T-cell (primary cell): ENCODE measurements around the gene AGAP1. TPM values are rescaled to one million over a fixed set of nuclear protein-coding genes. Genes with fewer than 3 reads are reported as not detected.

Experiments
- ATAC-seq, 4 experiments: fragments of 200-7000 bp in 3 of 4; fragments of 150-1000 bp in 1 of 4; cut with Tn5 transposase; replicated peaks in 1 of 4; 1 replicate in 3 of 4; 2 replicates in 1 of 4; pipeline ENCODE4 v1.10.0; 2021; ENCODE audit warnings: moderate library complexity in 3 of 4, mild to moderate bottlenecking in 2 of 4, moderate number of reproducible peaks in 1 of 4
- CTCF ChIA-PET, 2 donors: fragments of 300-600 bp; sonication (Branson Sonifier 250); formaldehyde crosslinking; loops; one replicate each; lab custom pipeline; 2022; ENCODE audit warnings: antibody characterized with exemption in 2 of 2; lab: Charles Lee
- POLR2A ChIA-PET, 2 donors: fragments of 300-600 bp; sonication (Branson Sonifier 250); formaldehyde crosslinking; loops; one replicate each; lab custom pipeline; 2022; ENCODE audit warnings: antibody characterized with exemption in 2 of 2; lab: Charles Lee
- DNase-seq, 35 experiments: peaks; one replicate each; pipeline versions ENCODE4 v3.0.0 to v3.0.0-alpha.2; 2013 to 2023
- H3K27ac ChIP-seq: one replicate; pipeline ENCODE4 v1.5.1; 2013; ENCODE audit warnings: low read length
- H3K27me3 ChIP-seq, 2 experiments: replicated peaks in 1 of 2; 1 replicate in 1 of 2; 2 replicates in 1 of 2; pipeline versions ENCODE4 v1.6.1 to v1.7.0; 2013; ENCODE audit warnings: low read length in 1 of 2, mixed read lengths in 1 of 2; ENCODE audit not compliant: control insufficient read depth in 2 of 2, insufficient read depth in 2 of 2; ENCODE audit errors: extremely low read depth in 1 of 2
- H3K36me3 ChIP-seq, 2 donors: 1 replicate in 1 of 2; 2 replicates in 1 of 2; pipeline versions ENCODE4 v1.6.1 to v1.7.0; 2013; ENCODE audit warnings: low read length in 1 of 2; ENCODE audit not compliant: control insufficient read depth in 2 of 2, insufficient read depth in 1 of 2; ENCODE audit errors: extremely low read depth in 1 of 2
- H3K4me1 ChIP-seq, 2 experiments: 1 replicate in 1 of 2; 2 replicates in 1 of 2; pipeline versions ENCODE4 v1.6.1 to v1.7.0; 2013; ENCODE audit warnings: low read length in 2 of 2, mixed read lengths in 1 of 2; ENCODE audit not compliant: insufficient read depth in 2 of 2, control insufficient read depth in 1 of 2; ENCODE audit errors: extremely low read depth in 1 of 2
- H3K4me3 ChIP-seq, 2 donors: 1 replicate in 1 of 2; 2 replicates in 1 of 2; pipeline versions ENCODE4 v1.5.1 to v1.7.0; 2013; ENCODE audit warnings: mild to moderate bottlenecking in 2 of 2, low read length in 1 of 2, moderate library complexity in 1 of 2; ENCODE audit not compliant: control insufficient read depth in 1 of 2; ENCODE audit errors: extremely low read depth in 1 of 2
- H3K9me3 ChIP-seq: 2 replicates; pipeline ENCODE4 v1.7.0; 2013
- H3K27ac Mint-ChIP-seq, 2 donors: one replicate each; pipeline ENCODE4 v1.8.0; 2020 to 2021; ENCODE audit warnings: mild to moderate bottlenecking in 2 of 2, mixed read lengths in 2 of 2
- H3K27me3 Mint-ChIP-seq, 2 donors: one replicate each; pipeline ENCODE4 v1.8.0; 2021 to 2022; ENCODE audit warnings: mixed read lengths in 2 of 2
- H3K36me3 Mint-ChIP-seq: one replicate; pipeline ENCODE4 v1.8.0; 2021; ENCODE audit warnings: mixed read lengths
- H3K4me1 Mint-ChIP-seq, 3 donors: one replicate each; pipeline ENCODE4 v1.8.0; 2020 to 2022; ENCODE audit warnings: mixed read lengths in 3 of 3, mild to moderate bottlenecking in 1 of 3
- H3K4me3 Mint-ChIP-seq, 3 donors: one replicate each; pipeline ENCODE4 v1.8.0; 2020 to 2022; ENCODE audit warnings: mild to moderate bottlenecking in 3 of 3, mixed read lengths in 3 of 3, moderate library complexity in 3 of 3
- H3K9me3 Mint-ChIP-seq, 3 donors: one replicate each; pipeline ENCODE4 v1.8.0; 2020 to 2022; ENCODE audit warnings: mixed read lengths in 3 of 3
- WGBS: methylation state at CpG from one replicate; pipeline ENCODE4 v1.1.5; 2013; ENCODE audit warnings: missing lambda C conversion rate; ENCODE audit not compliant: insufficient coverage; 5-methylcytosine and 5-hydroxymethylcytosine counted together
- total RNA-seq, 35 experiments: library from RNA in 6 of 35; stranded (reverse) in 6 of 35; fragments of 120-200 nt in 1 of 35; gene quantifications; one replicate each; pipeline versions ENCODE4 v1.2.1 to v1.2.4 and lab custom pipeline; 2013 to 2026

The AGAP1 gene
- total RNA-seq, 5 donors from 2014 or later (not counting 1 experiment from before 2014, with no cell fraction given) = 3.9 to 15.6 (median 5.2) TPM

- 74% methylated on average over 15 of the region's 17 CpGs for WGBS
- H3K9me3 Mint-ChIP-seq = no peaks in the 10 kb centered on the region
Observed at GRCh38 chr2:235864302-235864701, 370.5 kb downstream of the AGAP1 start.

GRCh38 chr2:235864733-235865515 is 371.1 kb downstream of the AGAP1 start:
- WGBS = 50% methylated on average over 17 of the region's 27 CpGs
- H3K36me3 Mint-ChIP-seq = no peaks in the 10 kb centered on the region
- no peak overlapping the region for H3K4me3 Mint-ChIP-seq
- no peak for DNase-seq
- POLR2A ChIA-PET = interaction anchor here in 1 of 2 donors (0.6 kb wide), 1 partner anchor 1331 kb away, joined by 3 read pairs; no protein-coding TSS in a partner anchor
- H3K4me1 Mint-ChIP-seq = no peaks in the 10 kb centered on the region
- H3K27ac Mint-ChIP-seq = no peak overlapping the region
- Histone ChIP-seq H3K27me3 (peaks cover 8 to 14% of the 10 kb centered on the region in 2 experiments), H3K9me3 (no peaks in the 10 kb centered on the region), H3K4me1 (no peaks in the 10 kb centered on the region), H3K27ac (no peak overlapping the region), H3K36me3 (no peaks in the 10 kb centered on the region), H3K4me3 (no peak overlapping the region)
- CTCF ChIA-PET = no interaction called here
- ATAC-seq = no peak
- peaks cover 24 to 31% of the 10 kb centered on the region in 2 donors for H3K27me3 Mint-ChIP-seq
- H3K9me3 Mint-ChIP-seq = no peaks in the 10 kb centered on the region

More at GRCh38 chr2:235864302-235864701, 370.5 kb downstream of the AGAP1 start:
- Histone ChIP-seq H3K27me3 (peaks cover 8 to 14% of the 10 kb centered on the region in 2 experiments), H3K36me3 (no peaks in the 10 kb centered on the region), H3K9me3 (no peaks in the 10 kb centered on the region), H3K27ac (no peak overlapping the region), H3K4me3 (no peak overlapping the region), H3K4me1 (no peaks in the 10 kb centered on the region)
- no peaks in the 10 kb centered on the region for H3K4me1 Mint-ChIP-seq
- no peak overlapping the region for H3K4me3 Mint-ChIP-seq
- ChIA-PET POLR2A (no interaction called here), CTCF (no interaction called here)
- DNase-seq = no peak
- no peak for ATAC-seq
- no peak overlapping the region for H3K27ac Mint-ChIP-seq
- peaks cover 24 to 31% of the 10 kb centered on the region in 2 donors for H3K27me3 Mint-ChIP-seq
- no peaks in the 10 kb centered on the region for H3K36me3 Mint-ChIP-seq

GRCh38 chr2:235866373-235866772 is 372.5 kb downstream of the AGAP1 start:
- Histone ChIP-seq H3K36me3 (no peaks in the 10 kb centered on the region), H3K4me3 (no peak overlapping the region), H3K4me1 (no peaks in the 10 kb centered on the region), H3K9me3 (no peaks in the 10 kb centered on the region), H3K27ac (no peak overlapping the region), H3K27me3 (peaks cover 8 to 14% of the 10 kb centered on the region in 2 experiments)
- DNase-seq = no peak
- ChIA-PET POLR2A (no interaction called here), CTCF (no interaction called here)
- no peak for ATAC-seq
- H3K4me1 Mint-ChIP-seq = no peaks in the 10 kb centered on the region
- no peak overlapping the region for H3K27ac Mint-ChIP-seq
- H3K27me3 Mint-ChIP-seq = peaks cover 26 to 31% of the 10 kb centered on the region in 2 donors
- no peaks in the 10 kb centered on the region for H3K36me3 Mint-ChIP-seq
- H3K9me3 Mint-ChIP-seq = peaks cover 2 to 6% (median 3%) of the 10 kb centered on the region in 3 donors
- 78% methylated on average over 4 of the region's 4 CpGs for WGBS
- no peak overlapping the region for H3K4me3 Mint-ChIP-seq

- H3K4me3 Mint-ChIP-seq = no peak overlapping the region
- 94% methylated on average over 16 of the region's 16 CpGs for WGBS
- CTCF ChIA-PET = no interaction called here
Observed at GRCh38 chr2:235868224-235868623, 374.4 kb downstream of the AGAP1 start.

GRCh38 chr2:235868645-235869044 is 374.8 kb downstream of the AGAP1 start:
- H3K27me3 Mint-ChIP-seq = peaks cover 14 to 21% of the 10 kb centered on the region in 2 donors
- DNase-seq (no peak), ATAC-seq (no peak)
- H3K9me3 Mint-ChIP-seq = peaks cover 2 to 7% (median 5%) of the 10 kb centered on the region in 3 donors
- H3K4me3 ChIP-seq = no peak overlapping the region
- no peaks in the 10 kb centered on the region for H3K9me3 ChIP-seq
- no peak overlapping the region for H3K27ac Mint-ChIP-seq
- ChIA-PET CTCF (no interaction called here), POLR2A (interaction anchor here in 1 of 2 donors (0.7 kb wide), 1 partner anchor 22 kb away, joined by 3 read pairs; no protein-coding TSS in a partner anchor)
- H3K36me3 Mint-ChIP-seq = no peaks in the 10 kb centered on the region
- H3K36me3 ChIP-seq = no peaks in the 10 kb centered on the region
- no peaks in the 10 kb centered on the region for H3K4me1 Mint-ChIP-seq
- no peak overlapping the region for H3K4me3 Mint-ChIP-seq
- H3K27me3 ChIP-seq = peaks cover 8 to 16% of the 10 kb centered on the region in 2 experiments
- H3K4me1 ChIP-seq = no peaks in the 10 kb centered on the region
- 100% methylated on average over 1 of the region's 2 CpGs for WGBS
- no peak overlapping the region for H3K27ac ChIP-seq

More at GRCh38 chr2:235868224-235868623, 374.4 kb downstream of the AGAP1 start:
- Histone ChIP-seq H3K4me1 (no peaks in the 10 kb centered on the region), H3K27ac (no peak overlapping the region), H3K9me3 (no peaks in the 10 kb centered on the region), H3K4me3 (no peak overlapping the region), H3K36me3 (no peaks in the 10 kb centered on the region), H3K27me3 (peaks cover 8 to 16% of the 10 kb centered on the region in 2 experiments)
- H3K36me3 Mint-ChIP-seq = no peaks in the 10 kb centered on the region
- H3K4me1 Mint-ChIP-seq = no peaks in the 10 kb centered on the region
- no peak overlapping the region for H3K27ac Mint-ChIP-seq
- POLR2A ChIA-PET = no interaction called here
- peaks cover 18 to 25% of the 10 kb centered on the region in 2 donors for H3K27me3 Mint-ChIP-seq
- DNase-seq (no peak), ATAC-seq (no peak)
- peaks cover 2 to 7% (median 5%) of the 10 kb centered on the region in 3 donors for H3K9me3 Mint-ChIP-seq

- Mint-ChIP-seq H3K27me3 (peaks cover 3 to 5% of the 10 kb centered on the region in 2 donors), H3K9me3 (peaks cover 2 to 7% (median 5%) of the 10 kb centered on the region in 3 donors), H3K36me3 (no peaks in the 10 kb centered on the region), H3K27ac (no peak overlapping the region), H3K4me3 (no peak overlapping the region), H3K4me1 (no peaks in the 10 kb centered on the region)
- Histone ChIP-seq H3K9me3 (no peaks in the 10 kb centered on the region), H3K4me1 (no peaks in the 10 kb centered on the region), H3K27ac (no peak overlapping the region), H3K27me3 (peaks cover 2 to 11% of the 10 kb centered on the region in 2 experiments), H3K4me3 (no peak overlapping the region), H3K36me3 (no peaks in the 10 kb centered on the region)
- CTCF ChIA-PET = no interaction called here
- POLR2A ChIA-PET = no interaction called here
- DNase-seq (no peak), ATAC-seq (no peak)
- WGBS = no CpG with 5 or more reads among the region's 1 CpG
Observed at GRCh38 chr2:235870515-235870914, 376.7 kb downstream of the AGAP1 start.
